Tibial nerve (tissue), 4 donors: ENCODE data around the gene ERC2.

Experiments used
- CTCF ChIP-seq, 5 experiments: fragments of 200-600 bp in 3 of 5; fragments of 450-650 bp in 2 of 5; sonication (generic) in 3 of 5; IDR thresholded peaks; one replicate each; pipeline ENCODE4 v1.5.1; 2016 to 2019; ENCODE audit warnings: antibody characterized with exemption in 5 of 5, mild to moderate bottlenecking in 3 of 5, moderate library complexity in 2 of 5
- EP300 ChIP-seq, 2 donors: sonication (generic); formaldehyde crosslinking; IDR thresholded peaks; one replicate each; pipeline ENCODE4 v1.6.1; 2017; ENCODE audit warnings: antibody characterized with exemption in 2 of 2, mild to moderate bottlenecking in 1 of 2
- POLR2A ChIP-seq, 2 donors: fragments of 450-650 bp; IDR thresholded peaks; one replicate each; pipeline ENCODE4 v1.6.1; 2017; ENCODE audit warnings: antibody characterized with exemption in 2 of 2, mild to moderate bottlenecking in 2 of 2, moderate library complexity in 2 of 2

- TF ChIP-seq CTCF (IDR thresholded peaks at IDR 0.05) (no peak), POLR2A (IDR thresholded peaks at IDR 0.05) (no peak), EP300 (IDR thresholded peaks at IDR 0.05) (no peak)
These were observed 158.8 kb downstream of the ERC2 start for GRCh38 chr3:56309465-56309864.
